ENCODE results near the gene PDE7B. TPM values are rescaled to one million over a fixed set of nuclear protein-coding genes. Genes with fewer than 3 reads are reported as not detected.

PDE7B gene
- total RNA-seq, 1 experiment from 2014 or later = not detected

GRCh38 chr6:135823851-135824250, 27.6 kb upstream of the PDE7B start:
- Mint-ChIP-seq H3K36me3 (peaks cover 3% of the 10 kb centered on the region), H3K27me3 (ENCODE audit: low read depth) (no peaks in the 10 kb centered on the region), H3K9me3 (peaks cover 8% of the 10 kb centered on the region; the same call in 1 of the 2 replicates), H3K4me1 (peaks cover 13% of the 10 kb centered on the region), H3K4me3 (no peak overlapping the region), H3K27ac (no peak overlapping the region)
- ChIA-PET POLR2A (no interaction called here), CTCF (no interaction called here)
- ATAC-seq (no peak), DNase-seq (ENCODE audit: low spot score) (no peak)
- TF ChIP-seq CREM (CRISPR knock-in tag; IDR thresholded peaks at IDR 0.05) = no peak
- no peak for TF ChIP-seq ZNF416 (CRISPR knock-in tag; IDR thresholded peaks at IDR 0.05)
- TF ChIP-seq AR (CRISPR knock-in tag; IDR thresholded peaks at IDR 0.05) = no peak
- no peak for TF ChIP-seq ATF3 (CRISPR knock-in tag; conservative IDR thresholded peaks at IDR 0.05)
- no peak for TF ChIP-seq E2F5 (CRISPR knock-in tag; IDR thresholded peaks at IDR 0.05)
- no peak for TF ChIP-seq JUN (CRISPR knock-in tag; IDR thresholded peaks at IDR 0.05)
- TF ChIP-seq FOXP4 (CRISPR knock-in tag; IDR thresholded peaks at IDR 0.05) = no peak

- Mint-ChIP-seq H3K36me3 (peaks cover 3% of the 10 kb centered on the region), H3K4me3 (peak overlapping the region; percentile 11), H3K4me1 (peaks cover 13% of the 10 kb centered on the region), H3K9me3 (peaks cover 8% of the 10 kb centered on the region; the same call in 1 of the 2 replicates), H3K27me3 (ENCODE audit: low read depth) (no peaks in the 10 kb centered on the region), H3K27ac (peak overlapping the region; percentile 20)
- no peak for DNase-seq (ENCODE audit: low spot score)
- ChIA-PET CTCF (interaction anchor here (1.4 kb wide), 1 partner anchor 83 kb away, joined by 11 read pairs; no protein-coding TSS in a partner anchor), POLR2A (interaction anchor here (0.7 kb wide), 1 partner anchor 1433 kb away, joined by 3 read pairs; no protein-coding TSS in a partner anchor)
- TF ChIP-seq ATF2 (CRISPR knock-in tag; IDR thresholded peaks at IDR 0.05; ENCODE audit: borderline replicate concordance, low read depth) = no peak
- peak; percentile 74 for ATAC-seq
These were observed 25.2 kb upstream of the PDE7B start for GRCh38 chr6:135826236-135826804.

GRCh38 chr6:135828021-135828420, 23.5 kb upstream of the PDE7B start:
- TF ChIP-seq TCF7 (CRISPR knock-in tag; IDR thresholded peaks at IDR 0.05; ENCODE audit: low read depth) (no peak), FOXP1 (CRISPR knock-in tag; IDR thresholded peaks at IDR 0.05; ENCODE audit: borderline replicate concordance) (no peak), USF2 (CRISPR knock-in tag; IDR thresholded peaks at IDR 0.05) (no peak), CREM (CRISPR knock-in tag; IDR thresholded peaks at IDR 0.05) (no peak)
- H3K4me3 Mint-ChIP-seq = no peak overlapping the region
- ATAC-seq (no peak), DNase-seq (ENCODE audit: low spot score) (no peak)
- H3K27me3 Mint-ChIP-seq (ENCODE audit: low read depth) = no peaks in the 10 kb centered on the region
- H3K27ac Mint-ChIP-seq = no peak overlapping the region
- H3K9me3 Mint-ChIP-seq = peaks cover 8% of the 10 kb centered on the region; the same call in 1 of the 2 replicates
- H3K4me1 Mint-ChIP-seq = peaks cover 17% of the 10 kb centered on the region
- POLR2A ChIA-PET = no interaction called here
- CTCF ChIA-PET = no interaction called here
- H3K36me3 Mint-ChIP-seq = peaks cover 3% of the 10 kb centered on the region

Measured in WTC11 (cell line).